KMS-11 (cell line): ENCODE measurements around the gene CRELD2.

Source experiments
- H2AFZ ChIP-seq: fragments of 200-600 bp; sonication (generic); 2 replicates; pipeline ENCODE4 v1.6.1; 2016; ENCODE audit warnings: antibody characterized with exemption, mixed run types, low read depth
- H3K27ac ChIP-seq: fragments of 200-600 bp; sonication (generic); 2 replicates; pipeline ENCODE4 v1.6.1; 2016; ENCODE audit warnings: mild to moderate bottlenecking, mixed run types
- H3K27me3 ChIP-seq: fragments of 200-600 bp; sonication (generic); 2 replicates; pipeline ENCODE4 v1.6.1; 2017; ENCODE audit warnings: mild to moderate bottlenecking, low read depth, mixed run types, moderate library complexity; ENCODE audit not compliant: insufficient read depth
- H3K36me3 ChIP-seq: fragments of 200-600 bp; sonication (generic); 2 replicates; pipeline ENCODE4 v1.6.1; 2017; ENCODE audit warnings: mild to moderate bottlenecking, mixed run types; ENCODE audit not compliant: insufficient read depth
- H3K4me1 ChIP-seq: fragments of 200-600 bp; sonication (generic); 2 replicates; pipeline ENCODE4 v1.6.1; 2016; ENCODE audit warnings: mild to moderate bottlenecking, low read depth, mixed run types; ENCODE audit not compliant: poor library complexity, severe bottlenecking
- H3K4me2 ChIP-seq: fragments of 200-600 bp; sonication (generic); 2 replicates; pipeline ENCODE4 v1.7.0; 2016; ENCODE audit warnings: mild to moderate bottlenecking, mixed run types
- H3K4me3 ChIP-seq: fragments of 200-600 bp; sonication (generic); IDR thresholded peaks from 2 replicates; pipeline ENCODE4 v1.6.1; 2017; ENCODE audit warnings: low read depth, low read length, mixed read lengths; ENCODE audit not compliant: insufficient read depth
- H3K79me2 ChIP-seq: fragments of 200-600 bp; sonication (generic); 2 replicates; pipeline ENCODE4 v1.6.1; 2016; ENCODE audit warnings: low read depth, mixed run types; ENCODE audit not compliant: insufficient read depth
- H3K9ac ChIP-seq: fragments of 200-600 bp; sonication (generic); 2 replicates; pipeline ENCODE4 v1.6.1; 2016; ENCODE audit warnings: mild to moderate bottlenecking, mixed run types
- H4K20me1 ChIP-seq: fragments of 200-600 bp; sonication (generic); 2 replicates; pipeline ENCODE4 v1.6.1; 2016; ENCODE audit warnings: mild to moderate bottlenecking, mixed run types; ENCODE audit not compliant: insufficient read depth
- CTCF ChIP-seq: fragments of 200-600 bp; sonication (generic); conservative IDR thresholded peaks from 2 replicates; pipeline ENCODE4 v1.6.1; 2017; ENCODE audit warnings: low read depth, mild to moderate bottlenecking, antibody characterized with exemption, low read length, moderate library complexity, mixed read lengths

The CRELD2 gene

GRCh38 chr22:49885881-49886280 lies 32.6 kb upstream of the CRELD2 start:
- TF ChIP-seq CTCF: no peak
- no peak overlapping the region for H3K9ac ChIP-seq
- H3K27me3 ChIP-seq: no peaks in the 10 kb centered on the region
- no peak overlapping the region for H3K4me3 ChIP-seq
- H3K4me1 ChIP-seq: peaks cover 23% of the 10 kb centered on the region
- no peak overlapping the region for H3K4me2 ChIP-seq
- H3K79me2 ChIP-seq: peaks cover 22% of the 10 kb centered on the region
- H2AFZ ChIP-seq: no peak overlapping the region
- no peaks in the 10 kb centered on the region for H4K20me1 ChIP-seq
- H3K36me3 ChIP-seq: 0 out of 2 replicates have a peak, but pooled peaks cover 4% of the 10 kb centered on the region
- no peak overlapping the region for H3K27ac ChIP-seq

GRCh38 chr22:49886346-49887063 lies 31.9 kb upstream of the CRELD2 start:
- H3K79me2 ChIP-seq: peaks cover 21% of the 10 kb centered on the region
- H3K9ac ChIP-seq: no peak overlapping the region
- no peak for TF ChIP-seq CTCF
- H3K4me1 ChIP-seq: peaks cover 19% of the 10 kb centered on the region
- no peak overlapping the region for H3K4me2 ChIP-seq
- no peak overlapping the region for H3K4me3 ChIP-seq
- H3K27ac ChIP-seq: no peak overlapping the region
- 0 out of 2 replicates have a peak, but pooled peaks cover 4% of the 10 kb centered on the region for H3K36me3 ChIP-seq
- H2AFZ ChIP-seq: no peak overlapping the region
- no peaks in the 10 kb centered on the region for H4K20me1 ChIP-seq
- H3K27me3 ChIP-seq: no peaks in the 10 kb centered on the region

- Histone ChIP-seq H3K9ac (no peak overlapping the region), H2AFZ (no peak overlapping the region), H3K4me3 (no peak overlapping the region), H3K4me1 (peaks cover 13% of the 10 kb centered on the region), H3K79me2 (peaks cover 21% of the 10 kb centered on the region), H3K4me2 (no peak overlapping the region), H3K27me3 (no peaks in the 10 kb centered on the region), H4K20me1 (no peaks in the 10 kb centered on the region), H3K27ac (no peak overlapping the region), H3K36me3 (0 out of 2 replicates have a peak, but pooled peaks cover 4% of the 10 kb centered on the region)
- TF ChIP-seq CTCF: no peak
These were observed 31.4 kb upstream of the CRELD2 start for GRCh38 chr22:49887064-49887451.

GRCh38 chr22:49887702-49888101 lies 30.7 kb upstream of the CRELD2 start:
- no peak for TF ChIP-seq CTCF

More at GRCh38 chr22:49887702-49888101, 30.7 kb upstream of the CRELD2 start:
- no peak overlapping the region for H2AFZ ChIP-seq
- H3K4me3 ChIP-seq: no peak overlapping the region
- no peak overlapping the region for H3K4me2 ChIP-seq
- peaks cover 18% of the 10 kb centered on the region for H3K79me2 ChIP-seq
- peaks cover 7% of the 10 kb centered on the region for H3K4me1 ChIP-seq
- 0 out of 2 replicates have a peak, but pooled peaks cover 4% of the 10 kb centered on the region for H3K36me3 ChIP-seq
- no peak overlapping the region for H3K9ac ChIP-seq
- H3K27ac ChIP-seq: no peak overlapping the region
- no peaks in the 10 kb centered on the region for H3K27me3 ChIP-seq
- no peaks in the 10 kb centered on the region for H4K20me1 ChIP-seq
